HG03139 (cell line): ENCODE measurements around the gene CCN5.
"Not testable (repeated sequence)": the region's sequence is repeated elsewhere in the genome, so short reads cannot be mapped to it uniquely, and the experiment has no call there.

Source experiments
- ATAC-seq: cut with Tn5 transposase; IDR thresholded peaks from one replicate; pipeline ENCODE4 v1.9.1; 2021; ENCODE audit not compliant: unreplicated experiment

The CCN5 gene

DNA sequence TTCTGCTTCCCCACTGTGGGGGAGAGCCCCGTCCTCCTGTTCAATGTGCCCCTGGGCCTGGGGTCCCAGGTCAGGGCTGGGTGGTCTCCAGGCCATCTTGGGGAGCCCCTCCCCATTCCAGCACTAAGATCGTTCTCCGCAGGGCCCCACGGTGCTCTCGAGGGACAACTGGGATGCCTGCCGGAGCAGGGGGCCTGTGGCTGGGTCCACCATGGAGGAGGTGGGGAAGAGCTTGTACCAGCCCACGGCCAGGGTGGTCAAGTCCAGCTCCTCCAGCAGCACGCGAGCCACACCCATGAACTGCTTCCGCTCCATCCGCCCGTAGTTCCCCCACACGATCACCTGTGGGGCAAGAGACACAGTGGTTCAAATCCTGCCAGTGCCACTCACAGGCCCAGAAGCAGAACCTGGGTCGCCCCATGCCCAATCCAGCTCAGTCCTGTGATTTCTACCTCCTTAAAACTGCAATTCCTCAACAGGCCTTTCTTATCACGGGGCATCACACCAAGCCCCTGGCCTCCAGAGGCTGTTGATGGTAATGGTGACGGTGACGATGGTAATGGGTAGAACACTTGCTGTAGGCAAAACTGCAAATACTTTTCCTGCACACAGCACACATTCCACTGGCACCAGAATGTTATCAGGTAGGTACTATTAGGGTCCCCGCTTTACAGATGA is 41.0 kb downstream of the CCN5 start:
- ATAC-seq = no peak

DNA sequence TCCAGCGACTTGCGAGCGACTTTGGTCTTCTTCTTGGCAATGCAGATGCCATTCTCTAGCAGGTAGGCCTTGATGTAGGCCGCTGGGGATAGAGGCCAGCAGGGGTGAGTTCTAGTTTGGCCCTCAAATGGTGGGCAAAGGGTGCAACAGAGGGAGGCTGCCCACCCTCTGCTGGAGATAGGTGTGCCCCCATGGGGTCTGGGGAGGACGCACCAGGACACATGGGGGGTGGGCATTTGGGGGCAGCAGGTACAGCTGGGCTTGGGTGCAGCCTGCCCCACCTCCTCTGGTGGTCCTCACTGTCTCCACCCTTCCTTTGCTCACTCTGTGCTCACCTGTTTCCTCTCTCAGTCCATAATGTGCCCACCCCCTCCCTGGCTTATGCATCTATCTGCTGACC is 41.8 kb downstream of the CCN5 start:
- no peak for ATAC-seq

DNA sequence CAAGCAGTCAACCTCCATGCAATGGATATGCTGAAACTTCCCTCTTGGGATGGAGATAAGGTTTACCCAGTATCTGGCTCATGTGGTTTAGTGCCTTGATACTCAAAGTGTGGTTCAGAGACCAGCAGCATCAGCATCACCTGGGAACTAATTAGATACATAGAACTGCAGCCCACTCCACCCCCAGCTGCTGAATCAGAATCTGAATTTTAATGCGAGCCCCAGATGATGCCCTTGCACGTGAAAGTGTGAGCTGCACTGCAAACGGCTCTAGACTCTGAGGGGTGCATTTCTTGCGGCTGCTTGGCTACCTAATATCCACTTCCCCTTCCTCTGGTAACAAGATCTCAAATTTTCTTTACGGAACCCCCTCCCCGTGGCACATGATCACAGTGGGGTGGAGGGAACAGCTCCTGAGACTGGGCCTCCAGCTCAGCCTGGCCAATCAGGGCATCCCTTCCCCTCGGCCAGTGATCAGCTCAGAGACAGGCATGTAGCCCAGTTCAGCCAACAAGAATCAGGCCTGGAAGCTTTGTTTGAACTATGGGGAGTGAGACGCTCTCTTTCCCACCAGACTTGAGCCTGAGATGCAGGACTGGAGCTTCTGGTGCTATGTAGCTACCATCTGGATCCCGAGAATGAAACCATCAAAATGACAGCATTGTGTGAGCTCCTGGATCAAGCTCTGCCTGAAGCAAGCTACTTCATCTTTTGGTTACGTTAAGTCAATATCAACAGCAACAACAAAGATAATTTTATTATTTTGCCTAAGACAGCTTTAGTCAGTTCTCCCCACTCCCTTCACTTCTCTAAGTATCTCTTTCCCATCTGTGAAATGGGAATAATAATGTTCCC is 43.3 kb downstream of the CCN5 start:
- ATAC-seq = no peak

DNA sequence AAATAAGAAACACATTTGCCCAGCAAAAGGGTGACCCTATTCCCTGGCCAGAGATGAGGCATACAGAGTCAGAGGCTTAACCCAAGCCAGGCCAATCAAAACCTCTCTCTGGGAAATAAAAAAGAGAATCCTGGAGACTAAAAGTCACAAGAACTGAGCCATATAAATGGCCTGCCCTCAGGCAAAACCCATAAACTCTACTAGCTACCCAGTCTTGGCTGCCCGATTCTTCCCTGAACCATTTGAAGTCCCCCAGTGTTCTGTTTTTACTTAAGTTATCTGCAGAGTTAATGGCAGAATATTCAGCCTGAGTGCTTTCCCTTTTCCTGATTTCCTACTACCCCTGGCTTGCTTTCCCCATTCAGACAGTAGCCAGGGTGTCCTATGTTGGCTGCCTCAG is 44.4 kb downstream of the CCN5 start:
- ATAC-seq = no peak

DNA sequence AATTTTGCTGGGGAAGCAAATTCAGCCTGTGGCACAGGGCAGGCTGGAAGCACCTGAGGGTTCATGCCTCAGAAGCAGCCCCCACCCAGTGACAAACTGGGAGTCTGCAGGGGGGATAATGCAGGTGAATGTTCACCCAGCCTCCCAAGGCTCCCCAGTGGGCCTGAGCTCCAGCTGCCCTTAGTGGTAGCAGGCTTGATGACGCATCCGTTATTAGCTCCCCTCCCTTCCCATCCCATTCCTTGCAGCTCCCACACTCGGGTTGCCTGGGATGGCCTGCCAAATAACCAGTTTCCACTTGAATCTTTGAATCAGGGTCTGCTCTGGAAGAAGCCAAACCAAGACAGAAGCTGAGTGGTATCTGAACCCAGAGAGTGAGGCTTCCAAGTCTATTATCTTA is 46.3 kb downstream of the CCN5 start:
- ATAC-seq = no peak

DNA sequence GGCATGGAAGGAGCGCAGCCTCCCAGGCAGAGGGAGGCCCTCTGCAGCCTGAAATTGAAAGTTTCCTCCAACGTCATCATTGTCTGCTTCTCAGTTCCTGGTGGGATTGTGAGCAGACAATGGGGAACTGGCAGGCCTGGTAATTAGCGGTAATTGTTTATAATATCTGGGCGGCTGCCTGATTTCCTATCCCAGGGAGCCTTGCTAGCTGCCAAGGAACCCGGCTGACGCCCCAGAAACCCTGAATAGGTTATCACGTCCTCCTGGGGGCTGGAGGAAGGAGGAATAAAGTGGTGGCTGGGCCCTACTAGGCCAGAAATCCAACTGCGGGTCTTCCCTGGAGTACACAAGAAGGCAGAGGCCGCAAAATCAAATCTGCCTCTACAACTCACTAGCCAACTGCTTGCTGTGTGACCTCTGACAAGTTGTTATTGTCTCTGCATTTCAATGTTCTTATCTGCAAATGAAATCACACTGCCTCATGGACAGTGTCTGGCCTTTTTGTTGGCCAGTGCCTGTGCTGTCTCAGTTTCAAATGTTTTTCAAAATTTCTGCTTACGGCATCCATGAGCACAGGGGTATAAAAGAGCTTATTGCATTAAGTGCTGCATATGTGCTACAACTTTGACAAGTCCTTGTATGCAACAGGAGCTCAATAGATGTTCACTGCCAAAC is 47.4 kb downstream of the CCN5 start:
- ATAC-seq = no peak

GRCh38 chr20:44763798-44764197 is 48.6 kb downstream of the CCN5 start:
- not testable (repeated sequence) for ATAC-seq

DNA sequence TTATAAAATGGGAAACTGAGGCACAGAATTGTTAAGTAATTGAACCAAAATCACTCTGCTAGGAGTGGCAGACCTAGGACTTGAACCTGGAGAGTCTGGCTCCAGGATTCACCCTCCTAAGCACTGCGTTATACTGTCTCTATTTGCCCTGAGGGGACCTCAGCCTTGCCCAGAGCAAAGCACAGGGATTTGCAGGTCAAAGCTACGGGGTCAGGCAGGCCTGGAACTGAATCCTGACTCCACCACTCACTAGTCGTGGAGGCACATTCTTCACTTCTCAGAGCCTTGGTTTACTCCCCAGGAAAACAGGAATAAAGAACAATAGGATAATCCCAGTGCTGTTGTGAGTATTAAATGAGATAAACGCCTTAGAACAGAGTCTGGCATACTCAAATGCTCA is 49.9 kb downstream of the CCN5 start:
- ATAC-seq = no peak

DNA sequence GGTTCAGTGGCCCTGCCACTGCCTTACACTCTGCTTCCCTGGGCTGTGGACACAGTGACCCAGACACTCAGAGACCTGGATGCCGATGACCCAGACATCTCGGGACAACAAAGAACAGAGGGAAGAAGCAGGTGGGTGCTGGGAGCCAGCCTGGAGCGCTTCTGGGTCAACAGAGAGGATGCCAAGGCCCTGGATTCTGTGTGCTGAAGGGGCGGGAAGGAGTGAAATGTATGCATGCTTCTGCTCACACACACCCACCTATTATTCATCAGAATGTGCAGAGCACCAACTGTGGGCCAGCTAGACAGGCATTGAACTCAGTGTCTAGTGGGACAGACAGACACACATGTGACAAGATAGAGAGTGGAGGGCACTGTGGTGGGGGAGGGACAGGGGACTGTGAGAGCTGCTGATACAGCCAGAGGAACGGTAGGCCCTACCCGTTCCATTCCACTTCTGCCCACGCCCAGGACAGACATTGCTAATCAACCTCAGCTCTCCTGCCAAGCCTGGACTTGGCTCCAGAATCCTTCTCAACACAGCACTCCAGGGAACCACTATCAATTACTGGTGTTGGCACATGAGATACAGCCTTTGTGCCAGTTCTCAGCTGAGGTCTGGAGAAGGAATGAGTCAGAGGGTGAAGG is 50.7 kb downstream of the CCN5 start:
- ATAC-seq = no peak

GRCh38 chr20:44768256-44768655 is 53.1 kb downstream of the CCN5 start:
- no peak for ATAC-seq

DNA sequence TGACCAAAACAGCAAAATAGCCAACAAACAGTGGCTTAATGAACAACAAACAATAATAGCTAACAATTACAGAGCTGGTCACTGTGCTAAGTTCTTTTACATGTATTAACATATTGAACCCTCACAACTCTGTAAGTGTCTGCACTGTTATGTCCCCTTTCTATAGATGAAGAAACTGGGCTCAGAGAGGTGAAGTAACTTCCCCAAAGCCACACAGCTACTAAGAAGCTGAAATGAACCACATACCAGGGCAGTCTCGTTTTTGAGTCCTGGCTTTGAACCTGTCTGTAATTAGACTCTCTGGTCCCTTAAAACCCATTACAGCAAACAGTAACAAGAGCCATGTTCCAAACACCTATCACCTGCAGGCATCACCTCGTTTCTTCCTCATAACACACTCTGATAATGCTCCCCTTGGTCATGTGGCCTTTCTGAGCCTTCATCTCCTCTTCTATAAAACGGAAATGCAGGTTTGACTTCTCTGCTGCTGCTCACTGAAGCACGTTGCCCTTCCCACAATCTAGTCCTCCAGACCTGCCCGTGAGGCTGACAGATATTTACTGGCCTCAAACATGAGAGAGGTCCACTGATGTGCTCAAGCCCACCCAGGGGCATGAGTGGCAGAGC is 53.8 kb downstream of the CCN5 start:
- no peak for ATAC-seq

DNA sequence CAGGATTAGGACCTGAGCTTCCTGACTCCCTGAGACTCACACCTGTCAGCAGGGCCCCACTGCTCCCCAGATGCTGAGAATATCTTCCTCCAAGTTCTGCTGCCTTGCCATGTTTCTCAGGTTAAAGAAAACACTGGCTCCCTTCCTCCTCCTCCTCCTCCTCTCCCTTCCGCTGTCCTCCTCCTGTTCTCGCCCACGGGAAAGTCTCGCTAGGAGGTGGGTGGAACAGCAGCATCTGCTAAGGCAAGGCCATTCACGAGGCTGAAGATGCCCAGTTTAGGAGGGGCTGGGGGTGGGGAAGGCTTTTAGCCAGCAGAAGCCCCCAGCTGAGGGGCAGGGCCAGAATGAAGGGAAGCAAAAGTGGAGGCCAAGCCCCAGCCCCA is 54.3 kb downstream of the CCN5 start:
- ATAC-seq = no peak

DNA sequence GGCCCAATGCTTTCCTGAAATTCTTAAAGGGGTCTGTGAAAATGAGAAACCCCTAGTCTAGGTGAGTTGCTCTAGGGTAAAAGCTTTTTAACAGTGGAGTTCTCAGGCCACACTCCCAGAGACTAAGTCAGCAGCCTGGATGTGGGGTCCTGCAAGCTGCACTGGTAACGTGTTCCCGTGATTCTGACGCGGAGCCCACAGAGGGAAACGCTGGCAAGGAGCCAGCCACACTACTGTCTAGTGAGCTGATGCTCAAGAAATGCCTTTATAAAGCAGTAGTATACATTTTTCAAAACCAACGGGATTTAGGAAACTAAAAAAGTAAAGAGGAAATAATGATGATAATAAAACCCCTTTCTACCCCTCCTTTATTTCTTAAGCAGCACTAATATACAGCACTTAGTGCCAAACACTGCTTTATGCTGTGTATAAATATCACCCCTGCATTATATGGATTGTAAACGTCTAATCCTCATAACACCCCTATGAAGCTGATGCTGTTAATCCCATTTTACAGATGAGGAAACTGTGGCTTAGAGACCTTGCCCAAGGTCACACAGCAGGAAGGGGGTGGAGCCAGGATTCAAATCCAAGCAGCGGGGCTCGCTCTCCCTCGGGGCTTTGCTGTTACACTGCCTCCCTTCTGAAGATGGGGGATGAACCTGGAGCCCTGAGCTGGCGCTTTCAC is 55.5 kb downstream of the CCN5 start:
- no peak for ATAC-seq

GRCh38 chr20:44771172-44771535 is 56.0 kb downstream of the CCN5 start:
- ATAC-seq = no peak

- ATAC-seq = no peak
These were observed 57.5 kb downstream of the CCN5 start for GRCh38 chr20:44772636-44773035.

DNA sequence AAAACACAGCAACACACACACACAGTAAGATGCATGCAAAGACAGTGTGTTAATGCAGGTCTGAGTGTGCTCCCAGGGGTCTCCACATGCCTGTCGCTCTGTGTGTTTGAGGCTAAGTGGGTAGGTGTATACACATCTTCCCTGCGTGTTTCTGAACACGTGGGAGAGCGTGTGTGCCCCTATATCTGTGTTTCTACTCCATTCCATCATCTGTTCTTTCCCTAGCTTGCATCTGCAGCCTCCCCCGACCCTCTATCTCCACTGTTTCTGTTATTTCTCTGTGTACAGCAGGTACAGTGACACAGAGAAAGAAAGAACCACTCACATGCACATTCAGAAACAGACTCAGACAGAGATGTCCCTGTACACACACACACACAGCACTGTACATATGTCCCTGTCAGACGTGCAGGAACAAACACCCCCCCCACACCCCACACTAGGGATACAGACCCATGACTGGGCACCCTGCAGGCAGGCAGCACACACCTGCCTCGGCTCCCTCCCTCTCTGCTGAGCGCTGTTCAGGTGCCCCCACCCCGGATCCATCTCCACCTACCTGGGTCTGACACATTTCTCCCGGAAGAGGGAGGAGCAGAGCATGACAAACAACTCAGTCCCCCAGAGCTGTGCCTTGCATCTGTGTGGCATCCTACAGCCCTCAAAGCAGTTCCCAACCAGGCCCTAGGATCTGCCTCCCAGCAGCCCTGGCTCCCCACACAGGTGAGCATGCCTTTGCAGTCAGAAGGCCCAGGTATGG is 58.1 kb downstream of the CCN5 start:
- no peak for ATAC-seq

- no peak for ATAC-seq
These were observed 61.8 kb downstream of the CCN5 start for GRCh38 chr20:44776980-44777379.
